Frontal cortex (tissue), 4 donors: ENCODE results near the gene COL26A1. TPM values are rescaled to one million over a fixed set of nuclear protein-coding genes. Genes with fewer than 3 reads are reported as not detected.

Experiments
- DNase-seq, 2 donors: peaks; one replicate each; pipeline ENCODE4 v3.0.0; 2012; ENCODE audit warnings: low spot score in 2 of 2
- FAIRE-seq: peaks from 2 replicates; lab custom pipeline; 2012; peaks lifted over from hg19 to GRCh38; lab: Jason Lieb, UNC
- total RNA-seq: library from RNA; depleted of rRNA; stranded (reverse); fragments of >200 nt; gene quantifications from one replicate; pipeline ENCODE4 v1.2.3, GENCODE V29; 2014
- donor health status: control.
- donor health status: control.
- donor health status: control.

Gene COL26A1
- total RNA-seq, 1 donor from 2014 or later: 14.3 TPM

GRCh38 chr7:101522021-101522420, 159.3 kb downstream of the COL26A1 start:
- DNase-seq (no peak), FAIRE-seq (no peak)

GRCh38 chr7:101527844-101528667, 165.4 kb downstream of the COL26A1 start:
- FAIRE-seq (no peak), DNase-seq (no peak)

- no peak for DNase-seq
- no peak for FAIRE-seq
Measured at GRCh38 chr7:101529560-101529959, 166.9 kb downstream of the COL26A1 start.

- FAIRE-seq: no peak
Measured at GRCh38 chr7:101531726-101532357, 169.2 kb downstream of the COL26A1 start.

GRCh38 chr7:101532400-101533102, 169.9 kb downstream of the COL26A1 start:
- FAIRE-seq (no peak), DNase-seq (no peak)

More at GRCh38 chr7:101531726-101532357, 169.2 kb downstream of the COL26A1 start:
- no peak for DNase-seq

- DNase-seq (no peak), FAIRE-seq (no peak)
Measured at GRCh38 chr7:101533103-101533465, 170.4 kb downstream of the COL26A1 start.

- no peak for FAIRE-seq
- DNase-seq: no peak
Measured at GRCh38 chr7:101534015-101534803, 171.5 kb downstream of the COL26A1 start.

- DNase-seq (no peak), FAIRE-seq (no peak)
Measured at GRCh38 chr7:101534873-101535272, 172.2 kb downstream of the COL26A1 start.

GRCh38 chr7:101535351-101535751, 172.7 kb downstream of the COL26A1 start:
- no peak for DNase-seq
- FAIRE-seq: no peak

GRCh38 chr7:101536232-101536631, 173.6 kb downstream of the COL26A1 start:
- DNase-seq (no peak), FAIRE-seq (no peak)

- no peak for DNase-seq
- no peak for FAIRE-seq
Measured at GRCh38 chr7:101536668-101537067, 174.0 kb downstream of the COL26A1 start.

- no peak for FAIRE-seq
- no peak for DNase-seq
Measured at GRCh38 chr7:101537205-101537604, 174.5 kb downstream of the COL26A1 start.

GRCh38 chr7:101537935-101538595, 175.4 kb downstream of the COL26A1 start:
- FAIRE-seq (no peak), DNase-seq (no peak)

- DNase-seq (peak; percentile 44 to 75), FAIRE-seq (no peak)
Measured at GRCh38 chr7:101538596-101539459, 176.2 kb downstream of the COL26A1 start.

- FAIRE-seq: no peak
- DNase-seq: no peak
Measured at GRCh38 chr7:101539784-101540183, 177.1 kb downstream of the COL26A1 start.

- peak in 1 of 2 donors; percentile 56 for DNase-seq
- no peak for FAIRE-seq
Measured at GRCh38 chr7:101542527-101543241, 180.0 kb downstream of the COL26A1 start.

GRCh38 chr7:101543242-101543766, 180.6 kb downstream of the COL26A1 start:
- FAIRE-seq (no peak), DNase-seq (no peak)

GRCh38 chr7:101543846-101544245, 181.2 kb downstream of the COL26A1 start:
- no peak for DNase-seq
- no peak for FAIRE-seq
